Hepatocyte (in vitro differentiated cells): ENCODE measurements around the gene CBARP.

ENCODE experiments used
- EZH2 ChIP-seq: fragments of 200-600 bp; sonication (generic); IDR thresholded peaks from 2 replicates; pipeline ENCODE4 v1.6.1; 2016; ENCODE audit warnings: antibody characterized with exemption, mild to moderate bottlenecking, borderline replicate concordance
- EZH2phosphoT487 ChIP-seq: fragments of 200-600 bp; sonication (generic); IDR thresholded peaks from one replicate; pipeline ENCODE4 v1.6.1; 2018; ENCODE audit warnings: antibody characterized with exemption, mild to moderate bottlenecking, low read depth, moderate library complexity; ENCODE audit not compliant: unreplicated experiment, severe bottlenecking
- TF ChIP-seq, protein P1 (sequence below): fragments of 200-600 bp; sonication (generic); IDR thresholded peaks from 2 replicates; pipeline ENCODE4 v1.5.1; 2016; ENCODE audit warnings: antibody characterized with exemption, mild to moderate bottlenecking; ENCODE audit not compliant: poor library complexity

DNA sequence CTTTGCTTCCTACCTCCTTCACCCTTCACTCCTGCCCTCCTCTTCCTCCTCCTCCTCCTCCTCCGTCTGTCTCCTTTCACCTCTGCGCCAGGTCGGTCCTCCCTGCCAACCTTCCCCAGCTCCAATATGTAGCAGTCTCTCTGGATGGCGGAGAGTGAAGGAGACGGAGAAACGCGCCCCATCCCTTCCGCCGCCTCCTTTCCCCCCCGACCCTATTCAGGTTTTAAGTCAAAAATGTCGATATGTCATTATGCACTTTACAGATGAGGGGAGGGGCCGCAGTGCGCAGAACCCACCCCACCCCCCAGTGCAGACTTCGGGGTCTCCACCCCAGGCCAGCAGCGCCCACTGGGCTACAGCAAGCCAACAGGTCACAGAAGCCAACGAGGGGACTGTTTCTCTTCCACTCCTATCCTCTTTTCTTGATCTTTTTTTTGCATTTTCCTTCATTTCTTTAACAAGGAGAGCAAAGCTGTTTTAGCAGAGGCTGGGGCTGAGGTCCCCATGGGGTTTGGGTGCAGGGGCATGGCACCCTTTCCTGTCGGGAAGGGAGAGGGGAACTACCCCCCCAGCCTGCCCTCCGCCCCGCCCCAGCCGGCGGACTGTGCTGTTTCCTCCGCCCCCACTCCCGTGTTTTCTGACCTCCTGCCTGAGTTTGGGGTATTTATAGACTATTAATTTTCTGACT, 19.8 kb upstream of the CBARP start:
- TF ChIP-seq, protein P1, sequence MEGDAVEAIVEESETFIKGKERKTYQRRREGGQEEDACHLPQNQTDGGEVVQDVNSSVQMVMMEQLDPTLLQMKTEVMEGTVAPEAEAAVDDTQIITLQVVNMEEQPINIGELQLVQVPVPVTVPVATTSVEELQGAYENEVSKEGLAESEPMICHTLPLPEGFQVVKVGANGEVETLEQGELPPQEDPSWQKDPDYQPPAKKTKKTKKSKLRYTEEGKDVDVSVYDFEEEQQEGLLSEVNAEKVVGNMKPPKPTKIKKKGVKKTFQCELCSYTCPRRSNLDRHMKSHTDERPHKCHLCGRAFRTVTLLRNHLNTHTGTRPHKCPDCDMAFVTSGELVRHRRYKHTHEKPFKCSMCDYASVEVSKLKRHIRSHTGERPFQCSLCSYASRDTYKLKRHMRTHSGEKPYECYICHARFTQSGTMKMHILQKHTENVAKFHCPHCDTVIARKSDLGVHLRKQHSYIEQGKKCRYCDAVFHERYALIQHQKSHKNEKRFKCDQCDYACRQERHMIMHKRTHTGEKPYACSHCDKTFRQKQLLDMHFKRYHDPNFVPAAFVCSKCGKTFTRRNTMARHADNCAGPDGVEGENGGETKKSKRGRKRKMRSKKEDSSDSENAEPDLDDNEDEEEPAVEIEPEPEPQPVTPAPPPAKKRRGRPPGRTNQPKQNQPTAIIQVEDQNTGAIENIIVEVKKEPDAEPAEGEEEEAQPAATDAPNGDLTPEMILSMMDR: no peak
- TF ChIP-seq EZH2: no peak
- no peak for TF ChIP-seq EZH2phosphoT487
